GM21717 (cell line): ENCODE data around the gene OGFOD1.
A peak's percentile ranks its signal among the peaks of the same experiment; 100 is the strongest.

Source experiments
- ATAC-seq: cut with Tn5 transposase; IDR thresholded peaks from one replicate; pipeline ENCODE4 v1.9.1; 2021; ENCODE audit warnings: mild to moderate bottlenecking, moderate library complexity; ENCODE audit not compliant: unreplicated experiment

The OGFOD1 gene

GRCh38 chr16:56450986-56451752 is at the start of gene OGFOD1, which contains the start of gene NUDT21:
OGFOD1 (plus strand) TSS chr16:56451554; CDS start chr16:56451613, 59 bp downstream.
NUDT21 (minus strand) TSS chr16:56451332; CDS start chr16:56451202, 130 bp downstream.
- peak; percentile 98 for ATAC-seq

DNA sequence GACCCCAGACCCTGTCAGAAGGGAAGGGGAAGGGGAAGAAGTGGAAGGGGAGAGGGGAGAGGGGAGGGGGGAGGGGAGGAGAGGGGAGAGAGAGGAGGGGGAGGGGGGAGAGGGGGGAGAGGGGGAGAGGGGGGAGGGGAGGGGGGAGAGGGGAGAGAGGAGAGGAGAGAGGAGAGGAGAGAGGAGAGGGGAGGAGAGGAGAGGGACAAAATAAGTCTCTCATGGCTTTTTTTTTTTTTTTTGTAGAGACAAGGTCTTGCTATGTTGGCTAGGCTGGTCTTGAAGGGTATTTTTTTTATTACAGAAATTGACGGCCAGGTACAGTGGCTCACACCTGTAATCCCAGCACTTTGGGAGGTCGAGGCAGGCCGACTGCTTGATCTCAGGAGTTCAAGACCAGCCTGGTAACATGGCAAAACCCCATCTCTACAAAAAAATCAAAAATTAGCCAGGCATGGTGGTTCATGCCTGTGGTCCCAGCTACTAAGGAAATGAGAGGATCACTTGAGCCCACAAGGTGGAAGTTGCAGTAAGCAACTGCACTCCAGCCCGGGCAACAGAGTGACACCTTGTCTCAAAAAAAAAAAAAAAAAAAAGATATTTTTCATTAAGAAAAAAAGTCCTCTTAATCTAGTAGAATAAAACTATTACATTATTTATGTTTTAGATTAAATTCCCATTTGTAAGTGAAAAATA is 45.2 kb upstream of the OGFOD1 start:
- no peak for ATAC-seq

DNA sequence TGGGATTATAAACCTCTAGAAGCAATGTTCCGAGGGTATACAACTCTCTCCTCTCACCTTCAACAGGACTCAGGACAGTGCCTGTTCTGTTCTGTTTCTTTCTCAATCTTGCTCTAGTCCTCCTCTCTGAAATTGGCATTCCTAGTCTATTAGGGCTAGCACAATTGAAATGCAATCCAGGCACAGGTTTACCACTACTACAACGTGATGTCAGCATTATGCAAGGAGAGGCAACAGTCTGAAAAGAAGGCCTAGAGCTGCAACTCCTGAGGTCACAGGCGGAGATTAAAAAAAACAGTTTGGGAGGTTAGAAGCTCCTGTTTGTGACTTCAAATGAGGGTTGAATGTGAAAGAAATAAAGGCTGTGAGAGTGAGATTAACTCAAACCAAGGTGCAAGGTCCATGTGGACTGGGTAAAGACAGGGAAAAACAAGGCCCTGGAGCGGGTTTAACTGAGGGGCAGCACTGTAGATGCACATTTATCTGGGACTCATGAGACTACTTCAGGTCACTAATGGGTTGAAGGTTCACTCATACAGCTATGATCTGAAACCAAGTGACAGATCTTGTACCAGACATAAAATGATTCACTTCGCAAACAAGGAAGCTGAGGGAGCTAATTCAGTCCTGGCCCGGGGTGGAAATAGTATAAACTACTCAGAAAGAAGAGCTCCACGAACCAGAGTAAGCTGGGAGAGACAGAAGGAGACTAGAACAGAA is 42.8 kb upstream of the OGFOD1 start:
- no peak for ATAC-seq

DNA sequence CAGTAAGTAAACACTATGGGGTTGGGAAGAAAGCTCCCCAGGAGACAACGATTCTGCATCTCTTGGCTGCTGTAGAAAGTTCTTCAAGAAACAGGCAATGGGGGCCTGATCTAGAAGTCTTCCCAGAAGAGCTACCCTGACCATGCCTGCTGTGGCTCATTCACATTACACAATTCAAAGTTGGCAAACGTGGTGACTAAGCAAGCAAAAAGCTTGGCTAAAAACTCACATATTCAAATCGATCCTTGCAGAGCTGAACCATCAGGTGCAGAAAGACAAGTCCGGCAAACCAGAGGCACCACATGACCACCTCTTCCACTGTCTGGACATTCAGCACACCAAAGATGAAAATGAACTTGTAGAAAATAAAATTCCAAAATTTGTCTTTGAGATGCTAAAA is 42.2 kb upstream of the OGFOD1 start:
- ATAC-seq = no peak

GRCh38 chr16:56411123-56411522 is 40.2 kb upstream of the OGFOD1 start:
- ATAC-seq = no peak

GRCh38 chr16:56411624-56412023 is 39.7 kb upstream of the OGFOD1 start:
- ATAC-seq = no peak

DNA sequence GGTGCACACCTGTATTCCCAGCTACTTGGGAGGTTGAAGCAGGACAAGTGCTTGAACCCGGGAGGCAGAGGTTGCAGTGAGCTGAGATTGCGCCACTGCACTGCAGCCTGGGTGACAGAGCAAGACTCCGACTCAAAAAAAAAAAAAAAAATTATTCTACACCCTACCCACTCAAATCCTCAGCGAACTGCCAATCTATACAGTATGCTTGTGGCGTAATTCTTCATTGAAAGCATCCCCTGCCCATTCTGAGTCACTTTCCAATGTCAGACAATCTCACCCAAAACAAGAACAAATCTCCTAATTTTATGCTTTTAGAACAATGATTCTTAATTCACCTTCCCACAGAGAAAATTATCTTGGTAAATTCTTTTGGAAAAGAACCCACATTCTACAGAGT is 38.0 kb upstream of the OGFOD1 start:
- ATAC-seq = no peak

GRCh38 chr16:56414366-56414765 is 37.0 kb upstream of the OGFOD1 start:
- ATAC-seq = no peak

GRCh38 chr16:56415875-56416274 is 35.5 kb upstream of the OGFOD1 start:
- no peak for ATAC-seq

- ATAC-seq = no peak
Measured at GRCh38 chr16:56417138-56417537, 34.2 kb upstream of the OGFOD1 start.

DNA sequence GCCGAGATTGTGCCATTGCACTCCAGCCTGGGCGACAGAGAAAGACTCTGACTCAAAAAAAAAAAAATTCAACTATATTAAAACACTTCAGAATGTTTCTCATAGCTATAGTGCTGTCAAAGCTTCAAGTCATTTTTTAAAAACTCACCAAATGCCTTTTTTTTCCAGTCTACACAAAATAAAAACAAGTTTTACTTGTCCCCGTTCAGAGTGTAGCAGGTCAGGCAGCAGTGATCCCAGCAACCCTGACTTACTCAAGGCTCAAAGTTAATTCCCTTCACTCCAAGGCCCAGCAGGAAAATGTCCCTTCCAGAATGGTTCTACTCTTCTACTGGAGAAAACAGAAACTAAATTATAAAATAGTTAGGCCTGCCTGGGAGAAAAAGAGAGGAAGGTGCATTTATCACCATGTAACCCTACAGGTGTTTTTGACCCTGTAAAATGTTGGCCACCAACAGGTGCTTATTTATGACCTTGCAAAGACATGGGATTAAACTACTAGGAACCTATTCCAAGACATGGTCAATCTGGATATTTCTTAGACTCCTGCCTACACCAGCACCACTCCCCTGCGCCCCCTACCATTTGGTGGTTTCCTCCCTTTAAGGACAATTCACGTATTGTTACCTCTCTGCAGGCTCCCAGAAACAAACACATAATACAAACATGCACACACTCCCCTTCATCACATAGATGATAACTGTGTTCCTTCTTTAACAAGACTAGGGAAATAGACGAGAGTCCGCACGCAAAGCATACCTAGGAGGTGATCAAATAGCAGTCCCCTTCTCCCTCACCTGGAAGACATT is 31.4 kb upstream of the OGFOD1 start:
- ATAC-seq = no peak

- no peak for ATAC-seq
Measured at GRCh38 chr16:56420613-56421012, 30.7 kb upstream of the OGFOD1 start.

- ATAC-seq = no peak
Measured at GRCh38 chr16:56421313-56421712, 30.0 kb upstream of the OGFOD1 start.

GRCh38 chr16:56421976-56422669 is 29.2 kb upstream of the OGFOD1 start:
- no peak for ATAC-seq

GRCh38 chr16:56422896-56423441 is 28.4 kb upstream of the OGFOD1 start:
- no peak for ATAC-seq

- no peak for ATAC-seq
Measured at GRCh38 chr16:56423584-56424403, 27.6 kb upstream of the OGFOD1 start.

GRCh38 chr16:56424404-56424764 is 27.0 kb upstream of the OGFOD1 start:
- ATAC-seq = no peak

GRCh38 chr16:56424791-56425438 is 26.4 kb upstream of the OGFOD1 start:
- ATAC-seq = peak; percentile 29

GRCh38 chr16:56425439-56425832 is 25.9 kb upstream of the OGFOD1 start, which contains the start of gene AMFR:
AMFR (minus strand) TSS chr16:56425545; CDS start chr16:56425327, 218 bp downstream.
- peak; percentile 82 for ATAC-seq
